NCI-H2171 (cell line): ENCODE measurements around the gene CCR7.
"Not testable (repeated sequence)": the region's sequence is repeated elsewhere in the genome, so short reads cannot be mapped to it uniquely, and the experiment has no call there.

Source experiments
- DNase-seq: peaks from one replicate; lab custom pipeline; 2025; lab: John Stamatoyannopoulos, UW

The CCR7 gene

GRCh38 chr17:40551091-40551878 lies 14.0 kb downstream of the CCR7 start:
- DNase-seq = no peak

GRCh38 chr17:40550608-40551007 lies 14.7 kb downstream of the CCR7 start:
- no peak for DNase-seq

- peak; percentile 37 for DNase-seq
Observed at GRCh38 chr17:40548982-40549685, 16.1 kb downstream of the CCR7 start.

- DNase-seq = no peak
Observed at GRCh38 chr17:40548491-40548981, 16.7 kb downstream of the CCR7 start.

GRCh38 chr17:40547785-40548478 lies 17.3 kb downstream of the CCR7 start:
- no peak for DNase-seq

- DNase-seq = peak; percentile 93
Observed at GRCh38 chr17:40547079-40547784, 18.0 kb downstream of the CCR7 start.

- not testable (repeated sequence) for DNase-seq
Observed at GRCh38 chr17:40546497-40546896, 18.8 kb downstream of the CCR7 start.

- no peak for DNase-seq
Observed at GRCh38 chr17:40545660-40546059, 19.6 kb downstream of the CCR7 start.

GRCh38 chr17:40542558-40543411 lies 22.5 kb downstream of the CCR7 start:
- no peak for DNase-seq

- DNase-seq = no peak
Observed at GRCh38 chr17:40541873-40542557, 23.3 kb downstream of the CCR7 start.

GRCh38 chr17:40541060-40541872 lies 24.0 kb downstream of the CCR7 start:
- no peak for DNase-seq

GRCh38 chr17:40540448-40540847 lies 24.8 kb downstream of the CCR7 start:
- DNase-seq = no peak

GRCh38 chr17:40539711-40540411 lies 25.4 kb downstream of the CCR7 start:
- no peak for DNase-seq

- DNase-seq = no peak
Observed at GRCh38 chr17:40538936-40539705, 26.2 kb downstream of the CCR7 start.

GRCh38 chr17:40538019-40538935 lies 27.0 kb downstream of the CCR7 start:
- DNase-seq = no peak

GRCh38 chr17:40536295-40537171 lies 28.7 kb downstream of the CCR7 start:
- no peak for DNase-seq
